Activated CD8-positive, alpha-beta T cell treated with anti-CD3 and anti-CD28 coated beads for 36 hours (primary cell): ENCODE data around the gene HOXB1. TPM values are rescaled to one million over a fixed set of nuclear protein-coding genes. Genes with fewer than 3 reads are reported as not detected.

ENCODE experiments used
- ATAC-seq: fragments of 200-7000 bp; cut with Tn5 transposase; one replicate; pipeline ENCODE4 v1.10.0; 2021; ENCODE audit warnings: mild to moderate bottlenecking, moderate library complexity
- CTCF ChIA-PET: fragments of 350-600 bp; sonication (Branson Sonifier 250); formaldehyde crosslinking; loops from one replicate; lab custom pipeline; 2021; ENCODE audit warnings: antibody characterized with exemption; lab: Charles Lee
- POLR2A ChIA-PET: fragments of 350-600 bp; sonication (Branson Sonifier 250); formaldehyde crosslinking; loops from one replicate; lab custom pipeline; 2021; ENCODE audit warnings: antibody characterized with exemption; lab: Charles Lee
- DNase-seq: peaks from one replicate; pipeline ENCODE4 v3.0.0-alpha.2; 2020
- H3K27ac Mint-ChIP-seq: one replicate; pipeline ENCODE4 v1.8.0; 2021; ENCODE audit warnings: mild to moderate bottlenecking, mixed read lengths
- H3K27me3 Mint-ChIP-seq: one replicate; pipeline ENCODE4 v1.8.0; 2021; ENCODE audit warnings: mixed read lengths
- H3K36me3 Mint-ChIP-seq: one replicate; pipeline ENCODE4 v1.8.0; 2021; ENCODE audit warnings: low read depth, mixed read lengths
- H3K4me1 Mint-ChIP-seq: one replicate; pipeline ENCODE4 v1.8.0; 2021; ENCODE audit warnings: low read depth, mixed read lengths
- H3K4me3 Mint-ChIP-seq: one replicate; pipeline ENCODE4 v1.8.0; 2021; ENCODE audit warnings: mild to moderate bottlenecking, moderate library complexity, mixed read lengths
- H3K9me3 Mint-ChIP-seq: one replicate; pipeline ENCODE4 v1.8.0; 2021; ENCODE audit warnings: mixed read lengths
- CTCF ChIP-seq: fragments of 200-600 bp; IDR thresholded peaks from one replicate; pipeline ENCODE4 v1.8.0; 2022; ENCODE audit warnings: antibody characterized with exemption, mild to moderate bottlenecking
- intact Hi-C: fragments of 100-400 bp; cut with micrococcal nuclease; formaldehyde crosslinking; loops from one replicate; pipeline ENCODE4 v1.10.0; 2022
- total RNA-seq, 2 experiments: library from RNA; stranded (reverse); gene quantifications; one replicate each; pipeline ENCODE4 v1.2.3, GENCODE V29; 2021

HOXB1 gene
- total RNA-seq, 2 experiments from 2014 or later, result not detected

- no peak overlapping the region for H3K27ac Mint-ChIP-seq
- no peaks in the 10 kb centered on the region for H3K9me3 Mint-ChIP-seq
- peaks cover 27% of the 10 kb centered on the region for H3K4me1 Mint-ChIP-seq
- intact Hi-C loops, result no loop called here
- no peak overlapping the region for H3K4me3 Mint-ChIP-seq
- no peak for TF ChIP-seq CTCF
- CTCF ChIA-PET, result interaction anchor here (1.2 kb wide), 1 partner anchor 58 kb away, joined by 5 read pairs; no protein-coding TSS in a partner anchor
- H3K27me3 Mint-ChIP-seq, result no peaks in the 10 kb centered on the region
- no peak for ATAC-seq
- POLR2A ChIA-PET, result interaction anchor here (0.8 kb wide), 1 partner anchor 46 kb away, joined by 3 read pairs; no protein-coding TSS in a partner anchor
- DNase-seq, result no peak
- H3K36me3 Mint-ChIP-seq, result no peaks in the 10 kb centered on the region
Measured at GRCh38 chr17:48549914-48550501, 19.2 kb upstream of the HOXB1 start.

- ChIA-PET POLR2A (interaction anchor here (1.2 kb wide), 1 partner anchor 10 kb away, joined by 3 read pairs; no protein-coding TSS in a partner anchor), CTCF (interaction anchor here (0.9 to 1.2 kb wide), 5 partner anchors 12 to 92 kb away, joined by 3 to 5 read pairs (median 3); no protein-coding TSS in a partner anchor)
- no peaks in the 10 kb centered on the region for H3K9me3 Mint-ChIP-seq
- H3K4me3 Mint-ChIP-seq, result no peak overlapping the region
- no peaks in the 10 kb centered on the region for H3K27me3 Mint-ChIP-seq
- no peak for TF ChIP-seq CTCF
- H3K36me3 Mint-ChIP-seq, result no peaks in the 10 kb centered on the region
- peaks cover 27% of the 10 kb centered on the region for H3K4me1 Mint-ChIP-seq
- H3K27ac Mint-ChIP-seq, result no peak overlapping the region
- no peak for DNase-seq
- ATAC-seq, result no peak
- intact Hi-C loops, result no loop called here
Measured at GRCh38 chr17:48549281-48549630, 18.4 kb upstream of the HOXB1 start.

- Mint-ChIP-seq H3K4me3 (peak overlapping the region; percentile 43), H3K9me3 (no peaks in the 10 kb centered on the region), H3K27me3 (peaks cover 1% of the 10 kb centered on the region), H3K27ac (peak overlapping the region; percentile 73), H3K4me1 (peaks cover 29% of the 10 kb centered on the region), H3K36me3 (no peaks in the 10 kb centered on the region)
- CTCF ChIA-PET, result interaction anchor here (0.9 to 1.2 kb wide), 4 partner anchors 13 to 91 kb away, joined by 3 to 4 read pairs (median 3); no protein-coding TSS in a partner anchor
- POLR2A ChIA-PET, result interaction anchor here (1.2 kb wide), 1 partner anchor 11 kb away, joined by 3 read pairs; no protein-coding TSS in a partner anchor
- DNase-seq (no peak), ATAC-seq (no peak)
- TF ChIP-seq CTCF, result no peak
- intact Hi-C loops, result no loop called here
Measured at GRCh38 chr17:48548523-48549280, 17.9 kb upstream of the HOXB1 start.

- H3K9me3 Mint-ChIP-seq, result no peaks in the 10 kb centered on the region
- POLR2A ChIA-PET, result interaction anchor here (1.0 to 1.4 kb wide), 3 partner anchors 8 to 37 kb away, joined by 3 to 4 read pairs (median 3); no protein-coding TSS in a partner anchor
Measured at GRCh38 chr17:48547808-48548522, 17.2 kb upstream of the HOXB1 start.

More at GRCh38 chr17:48547808-48548522, 17.2 kb upstream of the HOXB1 start:
- Mint-ChIP-seq H3K4me1 (peaks cover 29% of the 10 kb centered on the region), H3K36me3 (peaks cover under 1% of the 10 kb centered on the region), H3K4me3 (peak overlapping the region; percentile 43), H3K27me3 (peaks cover 1% of the 10 kb centered on the region), H3K27ac (peak overlapping the region; percentile 73)
- no peak for TF ChIP-seq CTCF
- CTCF ChIA-PET, result interaction anchor here (0.9 to 1.8 kb wide), 6 partner anchors 9 to 213 kb away, joined by 3 to 6 read pairs (median 4); no protein-coding TSS in a partner anchor
- intact Hi-C loops, result no loop called here
- ATAC-seq, result no peak
- DNase-seq, result peak; percentile 74
